ENCODE data around the gene TAS2R7. TPM values are rescaled to one million over a fixed set of nuclear protein-coding genes. Genes with fewer than 3 reads are reported as not detected.
"Not testable (repeated sequence)": the region's sequence is repeated elsewhere in the genome, so short reads cannot be mapped to it uniquely, and the experiment has no call there.

TAS2R7 gene
- total RNA-seq, 1 experiment from 2014 or later, result not detected

- Histone ChIP-seq H2BK15ac (ENCODE audit: low read depth, low read length) (no peak overlapping the region), H3K4me1 (ENCODE audit: insufficient read depth, low read length) (no peaks in the 10 kb centered on the region), H3K14ac (ENCODE audit: insufficient read depth, low read length) (no peak overlapping the region), H2BK12ac (ENCODE audit: insufficient read length, low read depth, low read length) (no peak overlapping the region), H2BK20ac (ENCODE audit: low read depth, low read length, poor library complexity, severe bottlenecking) (no peak overlapping the region), H2AK5ac (ENCODE audit: insufficient read length, low read length) (no peak overlapping the region), H2BK120ac (ENCODE audit: low read depth, low read length, poor library complexity, severe bottlenecking) (no peak overlapping the region), H4K8ac (replicated peaks; ENCODE audit: insufficient read length, low read depth, low read length) (no peak overlapping the region), H3K9ac (ENCODE audit: extremely low read depth, insufficient read length, low read length) (no peak overlapping the region), H3K27me3 (ENCODE audit: insufficient read depth, low read length) (no peaks in the 10 kb centered on the region), H3K9me3 (ENCODE audit: control insufficient read depth, low read depth, low read length) (no peaks in the 10 kb centered on the region), H3K23me2 (ENCODE audit: insufficient read length, low read depth, low read length, poor library complexity, severe bottlenecking) (no peaks in the 10 kb centered on the region), H3K4me2 (ENCODE audit: insufficient read depth, insufficient read length, low read length) (no peak overlapping the region), H4K5ac (ENCODE audit: insufficient read length, low read depth, low read length) (no peak overlapping the region), H3K4ac (ENCODE audit: low read depth, low read length) (no peak overlapping the region), H4K91ac (ENCODE audit: insufficient read length, low read depth, low read length) (no peak overlapping the region), H3K79me2 (ENCODE audit: insufficient read depth, low read length) (no peaks in the 10 kb centered on the region), H2BK5ac (ENCODE audit: insufficient read length, low read length) (no peak overlapping the region), H2AFZ (ENCODE audit: low read length) (no peak overlapping the region), H3K18ac (ENCODE audit: insufficient read length, low read depth, low read length) (no peak overlapping the region), H3K27ac (ENCODE audit: insufficient read length, low read depth, low read length) (no peak overlapping the region), H3K56ac (ENCODE audit: insufficient read length, low read depth, low read length) (no peak overlapping the region), H4K20me1 (ENCODE audit: control insufficient read depth, insufficient read depth, insufficient read length) (no peaks in the 10 kb centered on the region), H3T11ph (ENCODE audit: low read length) (no peak overlapping the region), H3K79me1 (ENCODE audit: insufficient read depth, low read depth, low read length, poor library complexity, severe bottlenecking) (no peaks in the 10 kb centered on the region), H3K23ac (ENCODE audit: insufficient read length, low read depth, low read length) (no peak overlapping the region)
- Mint-ChIP-seq H3K4me3 (no peak overlapping the region), H3K9me3 (peaks cover 4 to 7% of the 10 kb centered on the region in 2 experiments; a peak in 2 of 5 replicates), H3K36me3 (ENCODE audit: insufficient read depth in 1 of 3, low read depth in 3 of 3) (peaks cover 0 to 8% (median 0%) of the 10 kb centered on the region in 3 experiments; a peak in 1 of 7 replicates), H3K4me1 (peaks cover 4 to 6% of the 10 kb centered on the region in 2 experiments), H3K27ac (no peak overlapping the region), H3K27me3 (ENCODE audit: low read depth) (no peaks in the 10 kb centered on the region)
- no CpG with 5 or more reads among the region's 2 CpGs for WGBS (ENCODE audit: extremely low coverage, insufficient read length, low lambda C conversion rate)
- TF ChIP-seq CTCF (conservative IDR thresholded peaks at IDR 0.05), result no peak
- no peak for DNase-seq
Observed at GRCh38 chr12:10794222-10794621, 8.2 kb downstream of the TAS2R7 start.

DNA sequence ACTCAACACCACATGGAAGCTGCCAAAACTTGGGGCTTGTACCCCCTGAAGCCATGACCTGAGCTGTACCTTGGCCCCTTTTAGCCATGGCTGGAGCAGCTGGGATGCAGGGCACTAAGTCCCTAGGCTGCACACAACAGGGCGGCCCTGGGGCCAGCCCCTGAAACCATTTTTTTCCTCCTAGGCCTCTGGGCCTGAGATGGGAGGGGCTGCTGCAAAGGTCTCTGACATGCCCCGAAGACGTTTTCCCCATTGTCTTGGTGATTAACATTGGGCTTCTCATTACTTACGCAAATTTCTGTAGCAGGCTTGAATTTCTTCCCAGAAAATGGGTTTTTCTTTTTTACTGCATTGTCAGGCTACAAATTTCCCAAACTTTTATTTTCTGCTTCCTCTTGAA lies 10.7 kb downstream of the TAS2R7 start:
- not testable (repeated sequence) for H2BK20ac ChIP-seq (ENCODE audit: low read depth, low read length, poor library complexity, severe bottlenecking); H3K9me3 Mint-ChIP-seq; H3K14ac ChIP-seq (ENCODE audit: insufficient read depth, low read length); H3K18ac ChIP-seq (ENCODE audit: insufficient read length, low read depth, low read length); H3K9ac ChIP-seq (ENCODE audit: extremely low read depth, insufficient read length, low read length); H3K9me3 ChIP-seq (ENCODE audit: control insufficient read depth, low read depth, low read length); H3K36me3 Mint-ChIP-seq (ENCODE audit: insufficient read depth in 1 of 3, low read depth in 3 of 3); H3K4me1 Mint-ChIP-seq; H2AFZ ChIP-seq (ENCODE audit: low read length); H2AK5ac ChIP-seq (ENCODE audit: insufficient read length, low read length); H3T11ph ChIP-seq (ENCODE audit: low read length); H3K27ac Mint-ChIP-seq; H3K79me1 ChIP-seq (ENCODE audit: insufficient read depth, low read depth, low read length, poor library complexity, severe bottlenecking); H2BK5ac ChIP-seq (ENCODE audit: insufficient read length, low read length); H3K27me3 Mint-ChIP-seq (ENCODE audit: low read depth); H3K23ac ChIP-seq (ENCODE audit: insufficient read length, low read depth, low read length); DNase-seq; H4K8ac ChIP-seq (replicated peaks; ENCODE audit: insufficient read length, low read depth, low read length); H3K27ac ChIP-seq (ENCODE audit: insufficient read length, low read depth, low read length); H4K20me1 ChIP-seq (ENCODE audit: control insufficient read depth, insufficient read depth, insufficient read length); H4K91ac ChIP-seq (ENCODE audit: insufficient read length, low read depth, low read length); H3K79me2 ChIP-seq (ENCODE audit: insufficient read depth, low read length); H3K4me3 Mint-ChIP-seq; H4K5ac ChIP-seq (ENCODE audit: insufficient read length, low read depth, low read length); H3K4ac ChIP-seq (ENCODE audit: low read depth, low read length); H3K27me3 ChIP-seq (ENCODE audit: insufficient read depth, low read length); H3K4me2 ChIP-seq (ENCODE audit: insufficient read depth, insufficient read length, low read length); H2BK120ac ChIP-seq (ENCODE audit: low read depth, low read length, poor library complexity, severe bottlenecking); H2BK12ac ChIP-seq (ENCODE audit: insufficient read length, low read depth, low read length); H3K23me2 ChIP-seq (ENCODE audit: insufficient read length, low read depth, low read length, poor library complexity, severe bottlenecking); H3K56ac ChIP-seq (ENCODE audit: insufficient read length, low read depth, low read length); H2BK15ac ChIP-seq (ENCODE audit: low read depth, low read length); H3K4me1 ChIP-seq (ENCODE audit: insufficient read depth, low read length)
- no CpG with 5 or more reads among the region's 4 CpGs for WGBS (ENCODE audit: extremely low coverage, insufficient read length, low lambda C conversion rate)

All from H9 (cell line).